Parathyroid adenoma (tissue), 2 donors: ENCODE measurements around the gene CEMIP.

ENCODE experiments used
- H2AFZ ChIP-seq: fragments of 300-600 bp; sonication (generic); one replicate; pipeline ENCODE4 v1.7.0; 2017; ENCODE audit warnings: antibody characterized with exemption, mild to moderate bottlenecking
- H3K27ac ChIP-seq: fragments of 300-600 bp; sonication (generic); one replicate; pipeline ENCODE4 v1.7.0; 2017
- H3K27me3 ChIP-seq: fragments of 300-600 bp; sonication (generic); one replicate; pipeline ENCODE4 v1.7.0; 2017; ENCODE audit warnings: low read length; ENCODE audit not compliant: control insufficient read depth, insufficient read depth
- H3K36me3 ChIP-seq: fragments of 300-600 bp; sonication (generic); one replicate; pipeline ENCODE4 v1.7.0; 2017; ENCODE audit warnings: low read length; ENCODE audit not compliant: control insufficient read depth, insufficient read depth
- H3K4me1 ChIP-seq: fragments of 300-600 bp; sonication (generic); one replicate; pipeline ENCODE4 v1.7.0; 2017; ENCODE audit warnings: control low read depth
- H3K4me2 ChIP-seq: fragments of 300-600 bp; sonication (generic); one replicate; pipeline ENCODE4 v1.7.0; 2017; ENCODE audit warnings: low read length
- H3K4me3 ChIP-seq: fragments of 300-600 bp; sonication (generic); one replicate; pipeline ENCODE4 v1.7.0; 2017; ENCODE audit warnings: low read depth, low read length
- H3K79me2 ChIP-seq: fragments of 300-600 bp; sonication (generic); one replicate; pipeline ENCODE4 v1.7.0; 2017; ENCODE audit warnings: control low read depth
- H3K9ac ChIP-seq: fragments of 300-600 bp; sonication (generic); one replicate; pipeline ENCODE4 v1.7.0; 2017; ENCODE audit warnings: mild to moderate bottlenecking
- H3K9me3 ChIP-seq: fragments of 300-600 bp; sonication (generic); one replicate; pipeline ENCODE4 v1.7.0; 2017; ENCODE audit warnings: low read length; ENCODE audit not compliant: control insufficient read depth
- CTCF ChIP-seq: fragments of 300-600 bp; sonication (generic); IDR thresholded peaks from one replicate; pipeline ENCODE4 v1.7.0; 2017; ENCODE audit warnings: antibody characterized with exemption, mild to moderate bottlenecking
- donor health status: primary hyperparathyroidism.

The CEMIP gene

DNA sequence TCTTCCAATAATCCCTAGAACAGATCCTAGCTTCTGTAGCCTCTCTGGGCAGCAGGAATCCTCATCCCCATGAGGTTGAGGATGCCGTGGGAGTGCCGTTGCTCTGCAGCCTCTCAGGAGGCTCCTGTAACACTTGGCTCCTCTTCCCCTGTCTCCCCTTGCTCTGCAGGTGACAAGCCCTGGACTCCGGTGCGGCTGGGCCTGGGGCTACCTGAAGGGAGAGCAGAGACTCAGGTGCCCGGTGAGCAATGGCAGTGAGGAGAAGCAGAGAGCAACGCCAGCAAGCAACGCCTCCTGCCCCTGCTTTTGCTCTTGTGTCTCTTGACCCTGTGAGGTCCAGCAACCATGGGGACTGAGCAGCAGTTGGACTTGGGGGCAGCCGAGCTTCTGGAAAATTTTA is 91.2 kb downstream of the CEMIP start:
- TF ChIP-seq CTCF, result no peak
- H3K27me3 ChIP-seq, result no peaks in the 10 kb centered on the region
- no peak overlapping the region for H2AFZ ChIP-seq
- no peak overlapping the region for H3K4me2 ChIP-seq
- H3K36me3 ChIP-seq, result no peaks in the 10 kb centered on the region
- no peak overlapping the region for H3K9ac ChIP-seq
- no peaks in the 10 kb centered on the region for H3K79me2 ChIP-seq
- no peaks in the 10 kb centered on the region for H3K4me1 ChIP-seq
- H3K27ac ChIP-seq, result no peak overlapping the region
- no peak overlapping the region for H3K4me3 ChIP-seq
- H3K9me3 ChIP-seq, result no peaks in the 10 kb centered on the region

DNA sequence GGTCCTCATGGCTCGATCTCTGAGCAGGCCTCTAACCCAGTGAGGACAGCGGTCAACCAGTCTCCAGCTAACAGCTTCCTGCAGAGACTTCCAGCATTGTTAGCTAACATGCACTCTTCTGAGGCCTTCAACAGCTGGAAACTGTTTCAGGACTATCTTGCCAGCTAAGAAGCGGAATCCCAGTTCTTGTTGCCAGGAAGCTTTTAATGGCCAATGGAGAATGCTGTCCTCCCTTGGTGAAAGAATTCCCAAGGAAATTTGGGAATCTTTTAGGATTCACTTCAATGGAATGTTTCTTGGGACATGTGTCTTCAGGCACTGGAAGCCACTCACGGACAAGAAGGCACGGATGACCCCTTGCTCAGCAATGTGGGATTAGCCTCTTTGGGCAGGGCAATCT is 91.7 kb downstream of the CEMIP start:
- H3K36me3 ChIP-seq, result no peaks in the 10 kb centered on the region
- H3K4me3 ChIP-seq, result no peak overlapping the region
- H3K9ac ChIP-seq, result no peak overlapping the region
- H3K27ac ChIP-seq, result no peak overlapping the region
- no peaks in the 10 kb centered on the region for H3K27me3 ChIP-seq
- TF ChIP-seq CTCF, result no peak
- no peak overlapping the region for H3K4me2 ChIP-seq
- H2AFZ ChIP-seq, result no peak overlapping the region
- no peaks in the 10 kb centered on the region for H3K4me1 ChIP-seq
- H3K79me2 ChIP-seq, result no peaks in the 10 kb centered on the region
- no peaks in the 10 kb centered on the region for H3K9me3 ChIP-seq

DNA sequence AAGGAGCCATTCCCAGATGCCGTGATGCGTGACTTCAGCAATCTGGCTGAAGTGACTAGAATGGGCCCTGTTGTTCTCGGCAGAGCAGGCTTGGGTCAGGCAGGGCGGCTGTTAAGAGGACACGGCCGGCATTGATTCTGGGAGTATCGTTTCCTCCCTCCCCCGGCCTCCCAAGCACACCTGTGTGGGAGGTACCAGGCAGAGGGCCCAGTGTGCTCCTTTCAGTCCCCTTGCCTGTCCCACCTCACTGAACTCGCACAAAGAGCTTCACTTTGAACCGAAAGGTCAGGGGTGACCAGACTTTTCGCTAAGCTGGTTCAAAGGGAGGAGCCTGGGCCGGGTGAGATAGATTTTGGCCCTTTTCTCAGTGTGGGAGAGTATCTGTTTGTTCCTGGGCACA is 92.7 kb downstream of the CEMIP start:
- Histone ChIP-seq H3K27ac (no peak overlapping the region), H3K9me3 (no peaks in the 10 kb centered on the region), H3K36me3 (no peaks in the 10 kb centered on the region), H3K4me2 (no peak overlapping the region), H3K4me1 (no peaks in the 10 kb centered on the region), H3K9ac (no peak overlapping the region), H3K79me2 (no peaks in the 10 kb centered on the region), H2AFZ (no peak overlapping the region), H3K4me3 (no peak overlapping the region), H3K27me3 (no peaks in the 10 kb centered on the region)
- no peak for TF ChIP-seq CTCF

- Histone ChIP-seq H3K36me3 (no peaks in the 10 kb centered on the region), H3K27ac (no peak overlapping the region), H3K4me3 (no peak overlapping the region), H3K4me2 (no peak overlapping the region), H2AFZ (peak overlapping the region; percentile 42), H3K79me2 (no peaks in the 10 kb centered on the region), H3K9me3 (no peaks in the 10 kb centered on the region), H3K4me1 (no peaks in the 10 kb centered on the region), H3K9ac (no peak overlapping the region), H3K27me3 (no peaks in the 10 kb centered on the region)
- TF ChIP-seq CTCF, result no peak
Observed at GRCh38 chr15:80873366-80873952, 94.3 kb downstream of the CEMIP start.

DNA sequence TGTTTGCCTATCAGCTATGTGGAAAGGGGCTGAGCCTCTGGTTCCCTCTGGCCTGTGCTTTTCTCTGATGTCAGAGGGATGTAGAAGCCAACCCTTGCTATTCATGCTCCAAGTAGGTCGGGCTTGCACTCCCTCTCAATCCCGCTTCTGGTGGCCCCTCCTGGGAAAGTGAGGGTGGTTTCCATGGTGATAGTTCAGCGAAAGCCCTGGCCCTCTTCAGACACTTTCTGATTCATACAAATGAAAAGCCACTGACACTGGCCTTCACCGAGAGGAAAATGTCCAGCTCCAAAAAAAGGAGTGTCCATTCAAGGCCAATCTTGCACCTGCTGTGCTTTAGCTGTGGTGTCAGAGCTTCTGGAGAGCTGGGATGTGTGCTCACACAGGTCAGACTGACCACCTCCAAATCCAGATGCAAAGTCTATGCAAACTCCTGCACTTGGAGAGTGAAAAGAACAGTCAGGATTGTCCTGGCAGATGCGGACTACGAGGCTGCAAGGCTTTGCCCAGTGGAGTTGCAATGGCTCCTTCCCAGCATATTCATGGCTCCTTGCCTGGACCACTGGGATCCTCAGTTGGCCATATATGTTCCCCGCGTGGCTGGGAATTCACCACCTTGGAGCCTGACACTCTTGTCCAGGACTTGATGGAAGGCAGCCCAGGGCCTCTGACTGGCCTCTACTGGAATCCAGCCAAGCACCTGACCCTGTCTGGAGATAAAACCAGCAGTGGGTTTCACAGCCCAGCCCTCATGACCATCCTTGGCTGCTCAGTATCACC is 96.6 kb downstream of the CEMIP start:
- Histone ChIP-seq H2AFZ (no peak overlapping the region), H3K4me1 (peaks cover 7% of the 10 kb centered on the region), H3K4me2 (no peak overlapping the region), H3K36me3 (no peaks in the 10 kb centered on the region), H3K4me3 (no peak overlapping the region), H3K27me3 (no peaks in the 10 kb centered on the region), H3K27ac (no peak overlapping the region), H3K9me3 (no peaks in the 10 kb centered on the region), H3K9ac (no peak overlapping the region), H3K79me2 (no peaks in the 10 kb centered on the region)
- TF ChIP-seq CTCF, result no peak
